CD4-positive, alpha-beta T cell (primary cell): ENCODE measurements around the gene SSH2. TPM values are rescaled to one million over a fixed set of nuclear protein-coding genes. Genes with fewer than 3 reads are reported as not detected.

ENCODE experiments used
- ATAC-seq: fragments of 200-7000 bp; cut with Tn5 transposase; one replicate; pipeline ENCODE4 v1.10.0; 2022; ENCODE audit warnings: mild to moderate bottlenecking; ENCODE audit not compliant: poor library complexity
- CTCF ChIA-PET: fragments of 350-600 bp; sonication (Branson Sonifier 250); formaldehyde crosslinking; loops from one replicate; lab custom pipeline; 2021; ENCODE audit warnings: antibody characterized with exemption, inconsistent platforms; lab: Charles Lee
- POLR2A ChIA-PET: fragments of 350-600 bp; sonication (Branson Sonifier 250); formaldehyde crosslinking; loops from one replicate; lab custom pipeline; 2021; ENCODE audit warnings: antibody characterized with exemption, inconsistent platforms; lab: Charles Lee
- DNase-seq, 14 experiments: peaks; one replicate each; pipeline ENCODE4 v3.0.0-alpha.2; 2013 to 2020; ENCODE audit warnings: mixed read lengths in 2 of 14
- H3K27ac ChIP-seq, 2 donors: one replicate each; pipeline versions ENCODE4 v1.5.1 to v1.7.0; 2013; ENCODE audit warnings: low read length in 2 of 2, low read depth in 1 of 2, mild to moderate bottlenecking in 1 of 2
- H3K27me3 ChIP-seq, 2 experiments: 1 replicate in 1 of 2; 2 replicates in 1 of 2; pipeline versions ENCODE4 v1.6.1 to v1.7.0; 2013; ENCODE audit warnings: low read length in 2 of 2, control low read depth in 1 of 2, mild to moderate bottlenecking in 1 of 2, moderate library complexity in 1 of 2; ENCODE audit not compliant: insufficient read depth in 2 of 2, control insufficient read depth in 1 of 2
- H3K36me3 ChIP-seq: one replicate; pipeline ENCODE4 v1.6.1; 2013; ENCODE audit warnings: low read length, control low read depth; ENCODE audit not compliant: insufficient read depth
- H3K4me1 ChIP-seq: one replicate; pipeline ENCODE4 v1.6.1; 2013; ENCODE audit warnings: low read length, control low read depth; ENCODE audit not compliant: insufficient read depth
- H3K4me3 ChIP-seq: one replicate; pipeline ENCODE4 v1.5.1; 2013; ENCODE audit warnings: mild to moderate bottlenecking, low read length, moderate library complexity
- H3K9me3 ChIP-seq, 2 experiments: 1 replicate in 1 of 2; 2 replicates in 1 of 2; pipeline versions ENCODE4 v1.6.1 to v1.7.0; 2013; ENCODE audit warnings: low read length in 2 of 2, mild to moderate bottlenecking in 2 of 2, control low read depth in 1 of 2, moderate library complexity in 1 of 2; ENCODE audit not compliant: control insufficient read depth in 1 of 2, insufficient read depth in 1 of 2
- H3K27ac Mint-ChIP-seq: one replicate; pipeline ENCODE4 v1.8.0; 2020; ENCODE audit warnings: mixed read lengths
- H3K27me3 Mint-ChIP-seq: one replicate; pipeline ENCODE4 v1.8.0; 2021; ENCODE audit warnings: mixed read lengths
- H3K36me3 Mint-ChIP-seq: one replicate; pipeline ENCODE4 v1.8.0; 2021; ENCODE audit warnings: low read depth, mixed read lengths
- H3K4me1 Mint-ChIP-seq: one replicate; pipeline ENCODE4 v1.8.0; 2021; ENCODE audit warnings: low read depth, mixed read lengths
- H3K4me3 Mint-ChIP-seq: one replicate; pipeline ENCODE4 v1.8.0; 2020; ENCODE audit warnings: mild to moderate bottlenecking, mixed read lengths
- H3K9me3 Mint-ChIP-seq: one replicate; pipeline ENCODE4 v1.8.0; 2020; ENCODE audit warnings: mixed read lengths
- intact Hi-C, 2 experiments: fragments of 100-400 bp; cut with DNase I in 1 of 2; cut with micrococcal nuclease in 1 of 2; formaldehyde crosslinking; loops; one replicate each; pipeline versions ENCODE4 v1.15.1 to v1.9.0; 2023 to 2025; cut with DNase I, micrococcal nuclease
- total RNA-seq, 174 experiments: library from RNA in 2 of 174; stranded (reverse) in 2 of 174; gene quantifications; one replicate each; pipeline ENCODE4 v1.2.3 and lab custom pipeline; 2021 to 2026
- TF ChIP-seq, protein P1 (sequence below): fragments of 200-600 bp; IDR thresholded peaks from one replicate; pipeline ENCODE4 v1.8.0; 2022; ENCODE audit warnings: antibody characterized with exemption, mild to moderate bottlenecking

Gene SSH2
- total RNA-seq, 2 experiments from 2014 or later: 73.4 to 81.5 TPM

GRCh38 chr17:29645515-29646051 lies 284.4 kb downstream of the SSH2 start:
- Mint-ChIP-seq H3K27me3 (no peaks in the 10 kb centered on the region), H3K36me3 (peaks cover 66% of the 10 kb centered on the region), H3K4me1 (peaks cover 3% of the 10 kb centered on the region), H3K27ac (peak overlapping the region; percentile 18), H3K9me3 (no peaks in the 10 kb centered on the region), H3K4me3 (no peak overlapping the region)
- Histone ChIP-seq H3K4me3 (no peak overlapping the region), H3K36me3 (peaks cover 70% of the 10 kb centered on the region), H3K9me3 (no peaks in the 10 kb centered on the region), H3K27me3 (no peaks in the 10 kb centered on the region), H3K27ac (no peak overlapping the region), H3K4me1 (no peaks in the 10 kb centered on the region)
- ChIA-PET CTCF (no interaction called here), POLR2A (no interaction called here)
- no peak for DNase-seq
- no peak for ATAC-seq
- TF ChIP-seq, protein P1, sequence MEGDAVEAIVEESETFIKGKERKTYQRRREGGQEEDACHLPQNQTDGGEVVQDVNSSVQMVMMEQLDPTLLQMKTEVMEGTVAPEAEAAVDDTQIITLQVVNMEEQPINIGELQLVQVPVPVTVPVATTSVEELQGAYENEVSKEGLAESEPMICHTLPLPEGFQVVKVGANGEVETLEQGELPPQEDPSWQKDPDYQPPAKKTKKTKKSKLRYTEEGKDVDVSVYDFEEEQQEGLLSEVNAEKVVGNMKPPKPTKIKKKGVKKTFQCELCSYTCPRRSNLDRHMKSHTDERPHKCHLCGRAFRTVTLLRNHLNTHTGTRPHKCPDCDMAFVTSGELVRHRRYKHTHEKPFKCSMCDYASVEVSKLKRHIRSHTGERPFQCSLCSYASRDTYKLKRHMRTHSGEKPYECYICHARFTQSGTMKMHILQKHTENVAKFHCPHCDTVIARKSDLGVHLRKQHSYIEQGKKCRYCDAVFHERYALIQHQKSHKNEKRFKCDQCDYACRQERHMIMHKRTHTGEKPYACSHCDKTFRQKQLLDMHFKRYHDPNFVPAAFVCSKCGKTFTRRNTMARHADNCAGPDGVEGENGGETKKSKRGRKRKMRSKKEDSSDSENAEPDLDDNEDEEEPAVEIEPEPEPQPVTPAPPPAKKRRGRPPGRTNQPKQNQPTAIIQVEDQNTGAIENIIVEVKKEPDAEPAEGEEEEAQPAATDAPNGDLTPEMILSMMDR: no peak
- intact Hi-C loops: no loop called here

GRCh38 chr17:29643817-29644160 lies 286.2 kb downstream of the SSH2 start:
- intact Hi-C loops: loop anchor here in 1 of 2 experiments (5.0 kb wide), 1 partner anchor 289 kb away; the partner anchor contains the start of gene SSH2
- DNase-seq: no peak
- Mint-ChIP-seq H3K4me3 (no peak overlapping the region), H3K27ac (no peak overlapping the region), H3K36me3 (peaks cover 61% of the 10 kb centered on the region), H3K9me3 (no peaks in the 10 kb centered on the region), H3K27me3 (no peaks in the 10 kb centered on the region), H3K4me1 (peaks cover 12% of the 10 kb centered on the region)
- Histone ChIP-seq H3K27ac (no peak overlapping the region), H3K27me3 (no peaks in the 10 kb centered on the region), H3K9me3 (no peaks in the 10 kb centered on the region), H3K4me3 (no peak overlapping the region), H3K36me3 (peaks cover 54% of the 10 kb centered on the region), H3K4me1 (no peaks in the 10 kb centered on the region)
- ChIA-PET POLR2A (interaction anchor here (1.4 kb wide), 1 partner anchor 135 kb away, joined by 3 read pairs; no protein-coding TSS in a partner anchor), CTCF (interaction anchor here (3.5 to 4.3 kb wide), 2 partner anchors 27 to 136 kb away, joined by 13 to 15 read pairs; no protein-coding TSS in a partner anchor)
- ATAC-seq: no peak
- TF ChIP-seq, protein P1: no peak

- POLR2A ChIA-PET: interaction anchor here (1.0 kb wide), 1 partner anchor 15 kb away, joined by 3 read pairs; no protein-coding TSS in a partner anchor
- intact Hi-C loops: loop anchor here in 1 of 2 experiments (5.0 kb wide), 1 partner anchor 290 kb away; the partner anchor contains the start of gene SSH2
These were observed 287.8 kb downstream of the SSH2 start for GRCh38 chr17:29642171-29642611.

More at GRCh38 chr17:29642171-29642611, 287.8 kb downstream of the SSH2 start:
- TF ChIP-seq, protein P1: no peak
- CTCF ChIA-PET: interaction anchor here (1.3 to 4.3 kb wide), 4 partner anchors 25 to 137 kb away, joined by 3 to 15 read pairs (median 8); no protein-coding TSS in a partner anchor
- Histone ChIP-seq H3K27ac (peak overlapping the region in 1 of 2 donors; percentile 32), H3K9me3 (no peaks in the 10 kb centered on the region), H3K4me1 (no peaks in the 10 kb centered on the region), H3K4me3 (no peak overlapping the region), H3K27me3 (no peaks in the 10 kb centered on the region), H3K36me3 (peaks cover 39% of the 10 kb centered on the region)
- peaks cover 49% of the 10 kb centered on the region for H3K36me3 Mint-ChIP-seq
- no peaks in the 10 kb centered on the region for H3K9me3 Mint-ChIP-seq
- H3K4me1 Mint-ChIP-seq: peaks cover 12% of the 10 kb centered on the region
- no peak for DNase-seq
- H3K27ac Mint-ChIP-seq: peak overlapping the region; percentile 77
- no peak overlapping the region for H3K4me3 Mint-ChIP-seq
- H3K27me3 Mint-ChIP-seq: no peaks in the 10 kb centered on the region
- no peak for ATAC-seq
